HepG2 (cell line): ENCODE data around the gene TP53TG5. TPM values are rescaled to one million over a fixed set of nuclear protein-coding genes. Genes with fewer than 3 reads are reported as not detected.

Experiments used
- GLI4 ChIP-seq: sonication (generic); formaldehyde crosslinking; IDR thresholded peaks from 2 replicates; pipeline ENCODE4 v1.5.1; 2020; ENCODE audit warnings: missing genetic modification reagents, mild to moderate bottlenecking, moderate library complexity, borderline replicate concordance
- HDAC1 ChIP-seq: sonication (generic); formaldehyde crosslinking; IDR thresholded peaks from 2 replicates; pipeline ENCODE4 v1.5.1; 2020; ENCODE audit warnings: mild to moderate bottlenecking, missing genetic modification reagents
- HNF4A ChIP-seq: sonication (generic); formaldehyde crosslinking; IDR thresholded peaks from 2 replicates; pipeline ENCODE4 v1.4.0; 2020; ENCODE audit warnings: missing genetic modification reagents
- HNRNPH1 ChIP-seq: fragments of 200-400 bp; formaldehyde crosslinking; optimal IDR thresholded peaks from 2 replicates; pipeline ENCODE3; 2017; ENCODE audit warnings: mild to moderate bottlenecking, low read depth, low read length
- KLF15 ChIP-seq: sonication (generic); formaldehyde crosslinking; IDR thresholded peaks from 2 replicates; pipeline ENCODE4 v1.8.1; 2023; ENCODE audit warnings: borderline replicate concordance, mild to moderate bottlenecking, inconsistent platforms, missing genetic modification reagents, mixed read lengths
- MXD4 ChIP-seq: IDR thresholded peaks from 2 replicates; pipeline ENCODE4 v1.6.1; 2016; ENCODE audit warnings: mild to moderate bottlenecking, missing biosample characterization, missing genetic modification reagents
- SAFB2 ChIP-seq: sonication (generic); formaldehyde crosslinking; IDR thresholded peaks from 2 replicates; pipeline ENCODE4 v1.5.1; 2020; ENCODE audit warnings: missing genetic modification reagents, low read depth, mild to moderate bottlenecking, borderline replicate concordance
- TBX2 ChIP-seq: sonication (generic); formaldehyde crosslinking; IDR thresholded peaks from 2 replicates; pipeline ENCODE4 v1.5.0; 2020; ENCODE audit warnings: missing genetic modification reagents, mild to moderate bottlenecking, borderline replicate concordance
- THYN1 ChIP-seq: sonication (generic); formaldehyde crosslinking; IDR thresholded peaks from 2 replicates; pipeline ENCODE4 v1.8.1; 2023; ENCODE audit warnings: low read depth, mild to moderate bottlenecking, moderate library complexity, missing genetic modification reagents, borderline replicate concordance
- TMF1 ChIP-seq: sonication (generic); formaldehyde crosslinking; IDR thresholded peaks from 2 replicates; pipeline ENCODE4 v1.8.1; 2022; ENCODE audit warnings: low read depth, missing genetic modification reagents
- ZNF367 ChIP-seq: sonication (generic); formaldehyde crosslinking; IDR thresholded peaks from 2 replicates; pipeline ENCODE4 v1.4.0; 2020; ENCODE audit warnings: missing genetic modification reagents, borderline replicate concordance
- ZNF543 ChIP-seq: sonication (generic); formaldehyde crosslinking; IDR thresholded peaks from 2 replicates; pipeline ENCODE4 v1.4.0; 2020; ENCODE audit warnings: mild to moderate bottlenecking, missing genetic modification reagents
- ZNF724P ChIP-seq: sonication (generic); formaldehyde crosslinking; IDR thresholded peaks from 2 replicates; pipeline ENCODE4 v1.8.0; 2022; ENCODE audit warnings: missing genetic modification reagents, borderline replicate concordance
- ZNF788 ChIP-seq: sonication (generic); formaldehyde crosslinking; IDR thresholded peaks from 2 replicates; pipeline ENCODE4 v1.5.0; 2020; ENCODE audit warnings: mild to moderate bottlenecking, missing genetic modification reagents, borderline replicate concordance
- polyA plus RNA-seq, 8 experiments: library from polyadenylated mRNA; depleted of rRNA in 3 of 8; stranded (reverse) in 7 of 8; unstranded in 1 of 8; fragments of >200 nt; fragmentation: Illumina TruSeq in 4 of 8; extraction: Trizol in 4 of 8; gene quantifications; 2 replicates each; pipeline versions ENCODE4 v1.2.1 to v1.2.3, GENCODE V29; 2011 to 2016; ENCODE audit warnings: low read depth in 4 of 8, missing spikeins in 1 of 8, mixed read lengths in 1 of 8; ENCODE audit not compliant: insufficient read depth in 1 of 8
- total RNA-seq, 5 experiments: library from RNA; depleted of rRNA; stranded (reverse); fragments of >200 nt; fragmentation: Illumina TruSeq; extraction: Trizol; gene quantifications; 2 replicates each; pipeline ENCODE4 v1.2.3, GENCODE V29; 2016; ENCODE audit warnings: low read depth in 1 of 5
- TF ChIP-seq, protein P1 (sequence below): sonication (generic); formaldehyde crosslinking; IDR thresholded peaks from 2 replicates; pipeline ENCODE4 v1.4.0; 2020; ENCODE audit warnings: missing genetic modification reagents
- TF ChIP-seq, protein P2 (sequence below): sonication (generic); formaldehyde crosslinking; IDR thresholded peaks from 2 replicates; pipeline ENCODE4 v1.5.0; 2020; ENCODE audit warnings: missing genetic modification reagents, mild to moderate bottlenecking, borderline replicate concordance
- TF ChIP-seq, protein P3 (sequence below): sonication (generic); formaldehyde crosslinking; IDR thresholded peaks from 2 replicates; pipeline ENCODE4 v1.5.0; 2020; ENCODE audit warnings: mild to moderate bottlenecking, missing genetic modification reagents, borderline replicate concordance
- TF ChIP-seq, protein P4 (sequence below), 2 experiments: sonication (generic) in 1 of 2; formaldehyde crosslinking in 1 of 2; IDR thresholded peaks; 2 replicates each; pipeline versions ENCODE4 v1.4.0 to v1.6.1; 2018 to 2020; ENCODE audit warnings: missing genetic modification reagents in 2 of 2, borderline replicate concordance in 1 of 2, low read depth in 1 of 2, mild to moderate bottlenecking in 1 of 2, missing biosample characterization in 1 of 2
- TF ChIP-seq, protein P5 (sequence below): sonication (generic); formaldehyde crosslinking; IDR thresholded peaks from 2 replicates; pipeline ENCODE4 v1.4.0; 2020; ENCODE audit warnings: missing genetic modification reagents

Gene TP53TG5
- total and polyA plus RNA-seq, 2 of the 13 experiments (the other 11 are each of a cell fraction or from before 2014, with no cell fraction given), result 0.11 TPM; not detected in 1

DNA sequence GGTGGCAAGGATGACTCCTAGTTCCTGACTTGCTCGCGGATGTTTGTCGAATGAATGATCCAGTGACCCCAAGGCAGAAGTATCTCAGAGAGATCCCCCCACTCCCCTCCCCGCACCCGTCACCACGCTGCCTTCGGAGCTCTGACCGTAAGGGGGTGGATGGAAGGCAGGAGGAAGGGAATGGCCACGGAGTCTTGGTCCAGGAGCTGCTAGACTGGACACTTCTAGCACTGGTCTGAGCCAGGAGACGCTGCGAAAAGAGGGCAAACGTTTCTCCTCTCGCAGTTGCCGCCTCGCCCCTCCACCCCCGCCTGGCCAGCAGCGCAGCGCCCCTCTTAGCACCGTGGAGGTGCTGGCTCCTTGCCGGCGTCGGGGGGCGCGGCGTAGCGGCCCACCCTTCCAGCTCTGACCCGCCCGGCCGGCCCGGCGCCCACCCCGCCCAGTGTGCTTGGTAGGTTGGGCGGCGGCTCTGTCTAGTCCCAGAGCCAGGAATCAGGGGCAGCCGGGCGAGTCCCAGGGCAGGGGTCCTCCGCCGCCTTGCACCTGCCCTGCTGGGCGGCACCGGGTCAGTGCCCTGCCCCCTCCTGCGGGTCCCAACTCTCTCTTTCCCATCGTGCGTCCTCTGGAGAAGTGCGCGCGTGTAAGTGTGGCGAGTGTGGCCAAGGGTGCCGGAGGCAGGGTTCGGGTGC lies 27.6 kb upstream of the TP53TG5 start (continued):
- TF ChIP-seq TBX2 (CRISPR knock-in tag) (peak; percentile 72; the same call in 1 of the 2 replicates), GLI4 (no peak), ZNF724P (CRISPR knock-in tag) (peak; percentile 55; the same call in 1 of the 2 replicates), THYN1 (CRISPR knock-in tag) (no peak), SAFB2 (CRISPR knock-in tag) (peak; percentile 88; the same call in 1 of the 2 replicates), HNF4A (CRISPR knock-in tag) (no peak), ZNF788 (CRISPR knock-in tag) (peak; percentile 61; the same call in 1 of the 2 replicates), KLF15 (CRISPR knock-in tag) (no peak; the same call in 1 of the 2 replicates), HNRNPH1 (no peak), TMF1 (CRISPR knock-in tag) (no peak), ZNF367 (CRISPR knock-in tag) (no peak), MXD4 (CRISPR knock-in tag) (no peak), ZNF543 (no peak), HDAC1 (CRISPR knock-in tag) (peak; percentile 58; the same call in 1 of the 2 replicates)
- TF ChIP-seq, protein P1, sequence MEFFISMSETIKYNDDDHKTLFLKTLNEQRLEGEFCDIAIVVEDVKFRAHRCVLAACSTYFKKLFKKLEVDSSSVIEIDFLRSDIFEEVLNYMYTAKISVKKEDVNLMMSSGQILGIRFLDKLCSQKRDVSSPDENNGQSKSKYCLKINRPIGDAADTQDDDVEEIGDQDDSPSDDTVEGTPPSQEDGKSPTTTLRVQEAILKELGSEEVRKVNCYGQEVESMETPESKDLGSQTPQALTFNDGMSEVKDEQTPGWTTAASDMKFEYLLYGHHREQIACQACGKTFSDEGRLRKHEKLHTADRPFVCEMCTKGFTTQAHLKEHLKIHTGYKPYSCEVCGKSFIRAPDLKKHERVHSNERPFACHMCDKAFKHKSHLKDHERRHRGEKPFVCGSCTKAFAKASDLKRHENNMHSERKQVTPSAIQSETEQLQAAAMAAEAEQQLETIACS (CRISPR knock-in tag), result no peak
- TF ChIP-seq, protein P2, sequence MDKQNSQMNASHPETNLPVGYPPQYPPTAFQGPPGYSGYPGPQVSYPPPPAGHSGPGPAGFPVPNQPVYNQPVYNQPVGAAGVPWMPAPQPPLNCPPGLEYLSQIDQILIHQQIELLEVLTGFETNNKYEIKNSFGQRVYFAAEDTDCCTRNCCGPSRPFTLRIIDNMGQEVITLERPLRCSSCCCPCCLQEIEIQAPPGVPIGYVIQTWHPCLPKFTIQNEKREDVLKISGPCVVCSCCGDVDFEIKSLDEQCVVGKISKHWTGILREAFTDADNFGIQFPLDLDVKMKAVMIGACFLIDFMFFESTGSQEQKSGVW (CRISPR knock-in tag), result no peak
- TF ChIP-seq, protein P3, sequence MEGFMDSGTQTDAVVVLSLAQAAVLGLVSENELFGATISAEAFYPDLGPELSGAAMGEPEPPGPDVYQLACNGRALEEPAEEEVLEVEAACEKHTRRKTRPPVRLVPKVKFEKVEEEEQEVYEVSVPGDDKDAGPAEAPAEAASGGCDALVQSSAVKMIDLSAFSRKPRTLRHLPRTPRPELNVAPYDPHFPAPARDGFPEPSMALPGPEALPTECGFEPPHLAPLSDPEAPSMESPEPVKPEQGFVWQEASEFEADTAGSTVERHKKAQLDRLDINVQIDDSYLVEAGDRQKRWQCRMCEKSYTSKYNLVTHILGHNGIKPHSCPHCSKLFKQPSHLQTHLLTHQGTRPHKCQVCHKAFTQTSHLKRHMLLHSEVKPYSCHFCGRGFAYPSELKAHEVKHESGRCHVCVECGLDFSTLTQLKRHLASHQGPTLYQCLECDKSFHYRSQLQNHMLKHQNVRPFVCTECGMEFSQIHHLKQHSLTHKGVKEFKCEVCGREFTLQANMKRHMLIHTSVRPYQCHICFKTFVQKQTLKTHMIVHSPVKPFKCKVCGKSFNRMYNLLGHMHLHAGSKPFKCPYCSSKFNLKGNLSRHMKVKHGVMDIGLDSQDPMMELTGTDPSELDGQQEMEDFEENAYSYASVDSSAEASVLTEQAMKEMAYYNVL (CRISPR knock-in tag), result peak; percentile 49; the same call in 1 of the 2 replicates
- TF ChIP-seq, protein P4, sequence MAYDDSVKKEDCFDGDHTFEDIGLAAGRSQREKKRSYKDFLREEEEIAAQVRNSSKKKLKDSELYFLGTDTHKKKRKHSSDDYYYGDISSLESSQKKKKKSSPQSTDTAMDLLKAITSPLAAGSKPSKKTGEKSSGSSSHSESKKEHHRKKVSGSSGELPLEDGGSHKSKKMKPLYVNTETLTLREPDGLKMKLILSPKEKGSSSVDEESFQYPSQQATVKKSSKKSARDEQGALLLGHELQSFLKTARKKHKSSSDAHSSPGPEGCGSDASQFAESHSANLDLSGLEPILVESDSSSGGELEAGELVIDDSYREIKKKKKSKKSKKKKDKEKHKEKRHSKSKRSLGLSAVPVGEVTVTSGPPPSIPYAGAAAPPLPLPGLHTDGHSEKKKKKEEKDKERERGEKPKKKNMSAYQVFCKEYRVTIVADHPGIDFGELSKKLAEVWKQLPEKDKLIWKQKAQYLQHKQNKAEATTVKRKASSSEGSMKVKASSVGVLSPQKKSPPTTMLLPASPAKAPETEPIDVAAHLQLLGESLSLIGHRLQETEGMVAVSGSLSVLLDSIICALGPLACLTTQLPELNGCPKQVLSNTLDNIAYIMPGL (CRISPR knock-in tag; IDR thresholded peaks at IDR 0.05; ENCODE audit: borderline replicate concordance in 1 of 2, low read depth in 1 of 2), result peak in 1 of 2 experiments; percentile 52; a peak in 1 of 4 replicates
- TF ChIP-seq, protein P5, sequence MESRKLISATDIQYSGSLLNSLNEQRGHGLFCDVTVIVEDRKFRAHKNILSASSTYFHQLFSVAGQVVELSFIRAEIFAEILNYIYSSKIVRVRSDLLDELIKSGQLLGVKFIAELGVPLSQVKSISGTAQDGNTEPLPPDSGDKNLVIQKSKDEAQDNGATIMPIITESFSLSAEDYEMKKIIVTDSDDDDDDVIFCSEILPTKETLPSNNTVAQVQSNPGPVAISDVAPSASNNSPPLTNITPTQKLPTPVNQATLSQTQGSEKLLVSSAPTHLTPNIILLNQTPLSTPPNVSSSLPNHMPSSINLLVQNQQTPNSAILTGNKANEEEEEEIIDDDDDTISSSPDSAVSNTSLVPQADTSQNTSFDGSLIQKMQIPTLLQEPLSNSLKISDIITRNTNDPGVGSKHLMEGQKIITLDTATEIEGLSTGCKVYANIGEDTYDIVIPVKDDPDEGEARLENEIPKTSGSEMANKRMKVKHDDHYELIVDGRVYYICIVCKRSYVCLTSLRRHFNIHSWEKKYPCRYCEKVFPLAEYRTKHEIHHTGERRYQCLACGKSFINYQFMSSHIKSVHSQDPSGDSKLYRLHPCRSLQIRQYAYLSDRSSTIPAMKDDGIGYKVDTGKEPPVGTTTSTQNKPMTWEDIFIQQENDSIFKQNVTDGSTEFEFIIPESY (CRISPR knock-in tag), result peak; percentile 45; the same call in 1 of the 2 replicates
